Measurements from ENCODE around the gene PYURF. TPM values are rescaled to one million over a fixed set of nuclear protein-coding genes. Genes with fewer than 3 reads are reported as not detected.

Gene PYURF
- total RNA-seq, 1 donor from 2014 or later, result 84.0 TPM

- DNase-seq (ENCODE audit: low spot score in 2 of 2) (no peak), FAIRE-seq (no peak)
These were observed 8.7 kb downstream of the PYURF start for GRCh38 chr4:88514557-88515511.

DNA sequence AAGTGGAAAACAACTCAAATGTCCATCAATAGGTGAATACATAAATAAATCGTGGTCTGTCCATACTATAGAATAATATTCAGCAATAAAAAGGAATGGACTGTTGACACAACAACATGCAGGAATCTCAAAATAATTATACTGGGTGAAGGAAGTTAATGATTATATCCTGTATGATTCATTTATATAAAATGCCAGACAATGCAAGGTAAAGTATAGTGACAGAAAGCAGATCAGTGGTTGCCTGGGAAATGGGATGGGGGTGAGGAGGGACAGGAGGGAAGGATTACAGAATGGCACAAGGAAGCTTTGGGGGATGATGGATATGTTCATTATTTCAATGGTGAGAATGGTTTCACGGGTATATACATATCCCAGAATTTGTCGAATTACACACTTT, 12.3 kb downstream of the PYURF start:
- no peak for FAIRE-seq
- no peak for DNase-seq (ENCODE audit: low spot score in 2 of 2)

DNA sequence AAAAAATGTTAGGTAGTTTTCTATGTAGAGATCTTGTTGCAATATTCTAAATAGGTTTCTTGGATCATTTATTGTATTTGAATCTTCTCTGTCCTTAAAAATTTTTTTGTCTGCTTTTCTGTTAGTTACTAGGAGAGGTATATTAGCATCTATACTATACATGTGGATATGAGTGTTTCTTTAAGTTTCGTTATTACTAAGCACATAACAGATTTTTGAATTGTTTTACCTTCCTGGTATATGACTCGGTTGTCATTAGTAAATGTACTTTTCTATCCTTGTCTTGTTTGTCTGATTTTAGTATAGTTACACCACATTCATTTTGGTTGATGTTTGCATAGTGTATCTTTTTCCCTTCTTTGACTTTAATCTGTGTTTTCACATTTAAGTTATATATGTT, 20.2 kb downstream of the PYURF start:
- DNase-seq (ENCODE audit: low spot score in 2 of 2) (no peak), FAIRE-seq (no peak)

DNA sequence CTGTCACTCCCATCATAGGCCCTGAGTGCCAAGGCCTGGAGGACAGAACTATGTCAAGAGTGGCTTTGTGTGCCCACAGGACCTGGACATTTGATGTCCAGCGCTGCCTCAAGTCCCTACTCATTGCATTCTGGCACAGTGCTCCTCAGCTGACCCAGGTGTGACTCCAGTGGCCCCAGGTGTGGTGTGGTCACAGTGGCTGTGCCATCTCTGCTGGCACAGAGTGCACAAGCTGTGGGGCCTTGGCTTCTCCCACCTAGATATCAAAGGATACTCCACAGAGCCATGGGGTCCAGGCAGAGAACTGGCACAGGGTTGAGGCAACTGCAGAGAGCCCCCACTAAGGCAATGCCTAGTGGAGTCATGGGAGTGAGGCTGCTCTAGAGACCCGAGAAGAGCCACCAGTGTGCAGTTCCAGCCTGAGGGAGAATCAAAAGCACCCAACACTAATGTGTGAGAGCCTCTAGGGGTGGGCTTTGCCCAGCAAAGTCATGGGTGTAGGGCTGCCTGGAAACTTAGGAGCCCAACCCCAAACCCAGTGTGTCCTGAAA, 25.6 kb downstream of the PYURF start:
- DNase-seq (ENCODE audit: low spot score in 2 of 2) (no peak), FAIRE-seq (no peak)

- no peak for DNase-seq (ENCODE audit: low spot score in 2 of 2)
- FAIRE-seq, result no peak
These were observed 34.3 kb downstream of the PYURF start for GRCh38 chr4:88489100-88489761.

DNA sequence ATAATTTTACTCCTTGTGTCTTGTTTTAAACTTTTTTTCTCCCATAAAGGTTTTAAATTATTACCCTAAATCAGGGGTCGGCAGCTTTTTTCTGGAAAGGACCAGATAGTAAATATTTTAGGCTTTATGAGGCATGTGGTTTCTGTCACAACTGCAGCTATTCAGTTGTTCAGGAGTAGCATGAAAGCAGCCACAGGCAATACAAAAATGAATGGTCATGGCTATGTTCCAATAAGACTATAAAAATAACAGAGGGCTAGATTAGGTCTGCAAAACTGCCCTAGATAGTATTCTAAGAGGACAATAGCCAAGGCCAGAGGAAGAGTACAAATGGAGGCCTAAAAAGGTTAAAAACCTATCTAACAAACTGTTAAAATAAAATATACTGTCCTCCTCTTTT, 42.0 kb downstream of the PYURF start:
- FAIRE-seq (no peak), DNase-seq (ENCODE audit: low spot score in 2 of 2) (no peak)

DNA sequence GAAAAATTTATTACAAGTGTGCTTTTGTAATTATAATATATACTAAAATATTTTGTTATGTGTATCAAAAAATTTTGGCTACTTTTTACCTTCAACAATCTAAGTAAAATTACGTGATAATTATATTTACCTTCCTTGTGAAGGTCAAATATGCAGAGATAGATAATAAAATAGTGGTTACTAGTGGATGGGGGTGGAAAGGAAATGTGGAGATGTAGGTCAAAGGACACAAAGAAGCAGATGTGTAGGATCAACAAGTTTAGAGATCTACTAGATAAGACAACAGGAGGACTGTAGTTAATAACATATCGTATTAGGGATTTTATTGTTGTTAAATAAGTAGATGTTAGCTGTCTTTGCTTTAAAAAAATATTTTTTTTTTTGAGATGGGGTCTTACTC, 45.3 kb downstream of the PYURF start:
- DNase-seq (ENCODE audit: low spot score in 2 of 2) (no peak), FAIRE-seq (no peak)

GRCh38 chr4:88477229-88477860, 46.2 kb downstream of the PYURF start:
- FAIRE-seq, result no peak
- no peak for DNase-seq (ENCODE audit: low spot score in 2 of 2)

Other genes with a start within 250 kb of the PYURF start
- gene PPM1K, start 239.2 kb downstream of the PYURF start, total RNA-seq, result 117 TPM
- 3.7 TPM for gene HERC6, start 144.9 kb downstream of the PYURF start, total RNA-seq
- gene HERC5, start 66.7 kb downstream of the PYURF start, total RNA-seq, result 2.4 TPM
- 55.0 TPM for gene HERC3, start 68.7 kb upstream of the PYURF start, total RNA-seq
- gene NAP1L5, start 174.1 kb upstream of the PYURF start, total RNA-seq, result 48.1 TPM